IMR-90 (cell line): ENCODE measurements around the gene YPEL3. TPM values are rescaled to one million over a fixed set of nuclear protein-coding genes. Genes with fewer than 3 reads are reported as not detected.

Source experiments
- ATAC-seq: fragments of 200-7000 bp; cut with Tn5 transposase; 2 replicates; pipeline ENCODE4 v1.9.1; 2020; ENCODE audit warnings: low read depth, mild to moderate bottlenecking, moderate library complexity
- BruUV-seq: library from RNA; stranded (reverse); fragments of 400-500 nt; replicated peaks from 2 replicates; lab custom pipeline; 2021; lab: Mats Ljungman, UMichigan
- CTCF ChIA-PET: fragments of 300-600 bp; formaldehyde crosslinking; extraction: SDS; loops from one replicate; lab custom pipeline; 2021; ENCODE audit warnings: antibody characterized with exemption; lab: Yijun Ruan, JAX
- POLR2A ChIA-PET: fragments of 300-600 bp; sonication (Branson Sonifier 250); formaldehyde crosslinking; loops from one replicate; lab custom pipeline; 2022; ENCODE audit warnings: antibody characterized with exemption; ENCODE audit not compliant: unreplicated experiment; lab: Charles Lee
- DNase-seq: peaks from one replicate; pipeline ENCODE4 v3.0.0; 2013
- H2AFZ ChIP-seq: replicated peaks from 2 replicates; pipeline ENCODE3; 2013; ENCODE audit warnings: low read length, mild to moderate bottlenecking; ENCODE audit not compliant: poor library complexity
- H2AK5ac ChIP-seq: 2 replicates; pipeline ENCODE4 v1.6.1; 2013; ENCODE audit warnings: low read depth, low read length, inconsistent platforms
- H2AK9ac ChIP-seq: replicated peaks from 2 replicates; pipeline ENCODE3; 2013; ENCODE audit warnings: mild to moderate bottlenecking, low read depth, low read length, moderate library complexity; ENCODE audit not compliant: poor library complexity
- H2BK120ac ChIP-seq: 2 replicates; pipeline ENCODE4 v1.6.1; 2013; ENCODE audit warnings: low read depth, low read length, inconsistent platforms
- H2BK15ac ChIP-seq: 3 replicates; pipeline ENCODE4 v1.6.1; 2013; ENCODE audit warnings: low read depth, low read length, inconsistent platforms
- H2BK20ac ChIP-seq: 2 replicates; pipeline ENCODE4 v1.6.1; 2013; ENCODE audit warnings: low read depth, mild to moderate bottlenecking, inconsistent platforms, low read length, moderate library complexity
- H2BK5ac ChIP-seq: 2 replicates; pipeline ENCODE4 v1.6.1; 2013; ENCODE audit warnings: mild to moderate bottlenecking, low read depth, low read length, inconsistent platforms; ENCODE audit not compliant: poor library complexity, severe bottlenecking
- H3K14ac ChIP-seq: replicated peaks from 2 replicates; pipeline ENCODE4 v1.6.1; 2013; ENCODE audit warnings: low read depth, low read length, inconsistent platforms
- H3K18ac ChIP-seq: 2 replicates; pipeline ENCODE4 v1.6.1; 2013; ENCODE audit warnings: low read depth, low read length, control low read depth
- H3K23ac ChIP-seq: 2 replicates; pipeline ENCODE4 v1.6.1; 2013; ENCODE audit warnings: low read depth, low read length, inconsistent platforms
- H3K27ac ChIP-seq: 2 replicates; pipeline ENCODE4 v1.5.1; 2013; ENCODE audit warnings: mild to moderate bottlenecking, control low read depth, low read length; ENCODE audit not compliant: insufficient read depth
- H3K27me3 ChIP-seq: 2 replicates; pipeline ENCODE4 v1.6.1; 2013; ENCODE audit warnings: low read length; ENCODE audit not compliant: control insufficient read depth, insufficient read depth
- H3K36me3 ChIP-seq: 2 replicates; pipeline ENCODE4 v1.6.1; 2013; ENCODE audit warnings: low read length, mixed read lengths; ENCODE audit not compliant: control insufficient read depth, insufficient read depth
- H3K4ac ChIP-seq: 2 replicates; pipeline ENCODE4 v1.6.1; 2013; ENCODE audit warnings: low read depth, low read length, inconsistent platforms
- H3K4me1 ChIP-seq: 2 replicates; pipeline ENCODE4 v1.6.1; 2013; ENCODE audit warnings: low read length, mixed read lengths; ENCODE audit not compliant: control insufficient read depth, insufficient read depth
- H3K4me2 ChIP-seq: 2 replicates; pipeline ENCODE4 v1.6.1; 2013; ENCODE audit warnings: low read depth, mild to moderate bottlenecking, control low read depth, low read length, moderate library complexity
- H3K4me3 ChIP-seq: 2 replicates; pipeline ENCODE4 v1.5.1; 2013; ENCODE audit warnings: low read depth, mild to moderate bottlenecking, control low read depth, low read length, moderate library complexity; ENCODE audit not compliant: insufficient read depth
- H3K56ac ChIP-seq: 2 replicates; pipeline ENCODE4 v1.6.1; 2013; ENCODE audit warnings: low read length, inconsistent platforms; ENCODE audit not compliant: insufficient read depth; ENCODE audit errors: extremely low read depth
- H3K79me1 ChIP-seq, 2 experiments: 2 replicates each; pipeline ENCODE4 v1.6.1; 2013; ENCODE audit warnings: low read length in 2 of 2, inconsistent platforms in 1 of 2, low read depth in 1 of 2
- H3K9ac ChIP-seq: 2 replicates; pipeline ENCODE4 v1.6.1; 2013; ENCODE audit warnings: low read depth, low read length, control low read depth
- H3K9me1 ChIP-seq: 2 replicates; pipeline ENCODE4 v1.6.1; 2013; ENCODE audit warnings: low read length, inconsistent platforms; ENCODE audit not compliant: insufficient read depth
- H3K9me3 ChIP-seq: 2 replicates; pipeline ENCODE4 v1.6.1; 2013; ENCODE audit warnings: low read length; ENCODE audit not compliant: control insufficient read depth, insufficient read depth
- H4K20me1 ChIP-seq: 2 replicates; pipeline ENCODE4 v1.6.1; 2013; ENCODE audit warnings: low read length, inconsistent platforms; ENCODE audit not compliant: insufficient read depth
- H4K5ac ChIP-seq: 2 replicates; pipeline ENCODE4 v1.6.1; 2013; ENCODE audit warnings: mild to moderate bottlenecking, low read depth, low read length, control low read depth
- H4K8ac ChIP-seq, 2 experiments: 2 replicates each; pipeline ENCODE4 v1.6.1; 2013; ENCODE audit warnings: low read depth in 2 of 2, low read length in 2 of 2, control low read depth in 1 of 2, inconsistent platforms in 1 of 2
- H4K91ac ChIP-seq: 2 replicates; pipeline ENCODE4 v1.6.1; 2013; ENCODE audit warnings: low read depth, low read length, inconsistent platforms; ENCODE audit not compliant: insufficient read depth
- CHD1 ChIP-seq: IDR thresholded peaks from 2 replicates; pipeline ENCODE4 v1.6.1; 2012; ENCODE audit warnings: low read depth, low read length, improper control_type of control experiment
- MXI1 ChIP-seq: IDR thresholded peaks from 2 replicates; pipeline ENCODE4 v1.6.1; 2012; ENCODE audit warnings: low read depth, mild to moderate bottlenecking, low read length, moderate library complexity, borderline replicate concordance
- RAD21 ChIP-seq: IDR thresholded peaks from 2 replicates; pipeline ENCODE4 v1.6.1; 2012; ENCODE audit warnings: low read length, improper control_type of control experiment
- WGBS, 2 experiments: methylation state at CpG; one replicate each; pipeline versions ENCODE4 v1.1.5 to v1.1.7; 2013; ENCODE audit warnings: missing lambda C conversion rate in 2 of 2; ENCODE audit not compliant: insufficient read length in 1 of 2; ENCODE audit errors: extremely low coverage in 2 of 2; 5-methylcytosine and 5-hydroxymethylcytosine counted together
- dilution Hi-C: fragments of 300-500 bp; cut with HindIII; formaldehyde crosslinking; loops from one replicate; pipeline ENCODE4 v1.14.3; 2018; ENCODE audit warnings: low sequenced_read_pairs; ENCODE audit not compliant: unreplicated experiment
- in situ Hi-C: fragments of 300-500 bp; cut with MboI; formaldehyde crosslinking; loops from 3 replicates; pipeline ENCODE4 v1.14.3; 2019; ENCODE audit warnings: low sequenced_read_pairs, inconsistent platforms, mixed read lengths
- intact Hi-C: fragments of 100-400 bp; cut with micrococcal nuclease; formaldehyde crosslinking; loops from 2 replicates; pipeline ENCODE4 v1.10.0; 2022
- polyA plus RNA-seq, 3 experiments: library from polyadenylated mRNA; depleted of rRNA; stranded (reverse); fragments of >200 nt; gene quantifications; 2 replicates each; pipeline ENCODE4 v1.2.3, GENCODE V29; 2012; ENCODE audit warnings: low replicate concordance in 1 of 3
- total RNA-seq: library from RNA; depleted of rRNA; stranded (reverse); fragments of >200 nt; gene quantifications from 2 replicates; pipeline ENCODE4 v1.2.3, GENCODE V29; 2012
- TF ChIP-seq, protein P1 (sequence below): conservative IDR thresholded peaks from 2 replicates; pipeline ENCODE4 v1.5.1; 2012; ENCODE audit warnings: mild to moderate bottlenecking, low read depth, low read length, improper control_type of control experiment
- TF ChIP-seq, protein P2 (sequence below): fragments of 150-350 bp; IDR thresholded peaks from 2 replicates; pipeline ENCODE4 v1.6.1; 2017; ENCODE audit warnings: mild to moderate bottlenecking, antibody characterized with exemption, low read length, low read depth
- TF ChIP-seq, protein P3 (sequence below): fragments of 150-350 bp; IDR thresholded peaks from 2 replicates; pipeline ENCODE4 v1.6.1; 2016; ENCODE audit warnings: low read depth, mild to moderate bottlenecking, low read length, moderate library complexity, borderline replicate concordance

Gene YPEL3
- total and polyA plus RNA-seq, 2 of the 4 experiments (the other 2 are of a cell fraction) = 1.1 to 25.6 TPM

DNA sequence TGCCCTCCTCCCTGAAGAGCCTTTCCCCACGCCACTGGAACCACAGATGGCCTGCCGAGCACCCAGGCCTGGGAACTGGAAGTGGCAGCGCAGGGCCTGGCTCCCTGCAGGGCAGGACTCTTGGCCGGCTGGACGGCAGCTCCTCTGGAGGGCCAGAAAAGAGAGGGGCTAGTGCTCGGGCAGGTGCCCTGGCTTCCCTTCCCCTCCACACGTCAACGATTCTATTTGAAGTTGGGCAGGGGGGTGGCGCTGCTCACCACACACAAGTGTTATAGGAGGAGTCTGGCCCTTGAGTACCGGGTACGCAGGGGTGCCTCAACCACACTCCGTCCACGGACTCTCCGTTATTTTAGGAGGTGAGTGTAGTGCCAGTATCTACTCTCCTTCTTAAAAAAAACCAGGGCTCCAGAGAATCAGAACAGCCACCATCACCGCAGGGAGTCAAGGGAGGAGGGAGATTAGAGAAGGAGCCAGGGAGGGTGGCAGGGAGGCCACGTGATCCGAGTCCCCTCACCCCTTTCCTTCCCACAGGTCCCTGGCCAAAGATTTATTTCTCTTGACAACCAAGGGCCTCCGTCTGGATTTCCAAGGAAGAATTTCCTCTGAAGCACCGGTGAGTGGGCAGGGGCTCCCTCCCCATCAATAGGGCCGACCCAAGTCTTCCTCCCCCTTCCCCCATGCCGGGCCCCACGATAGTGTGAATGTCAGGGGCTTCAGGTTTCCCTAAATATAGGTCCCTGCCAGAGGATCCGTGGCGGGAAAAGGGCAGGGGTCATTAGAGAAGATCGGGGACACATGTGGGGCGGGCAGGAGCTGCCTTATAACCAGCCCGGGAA is 31.9 kb downstream of the YPEL3 start:
- intact Hi-C loops = no loop called here
- peak; percentile 37 for DNase-seq

More for the DNA sequence above, 31.9 kb downstream of the YPEL3 start:
- peaks cover 21% of the 10 kb centered on the region for H3K9me1 ChIP-seq
- peak overlapping the region; percentile 99 for H2BK5ac ChIP-seq
- ATAC-seq = no peak
- H2BK20ac ChIP-seq = 0 out of 2 replicates have a peak overlapping the region, but pooled peaks have one; percentile 62
- H2BK120ac ChIP-seq = peak overlapping the region; percentile 98
- peak overlapping the region; percentile 100 for H3K4ac ChIP-seq
- H3K36me3 ChIP-seq = peaks cover 26% of the 10 kb centered on the region
- peak overlapping the region; percentile 99 for H4K91ac ChIP-seq
- peak overlapping the region; percentile 92 for H3K9ac ChIP-seq
- H4K8ac ChIP-seq = peak overlapping the region; percentile 86 to 99
- H2AK5ac ChIP-seq = peak overlapping the region; percentile 98
- peak overlapping the region; percentile 93 for H3K4me2 ChIP-seq
- H3K9me3 ChIP-seq = no peaks in the 10 kb centered on the region
- peak overlapping the region; percentile 94 for H3K56ac ChIP-seq
- peak overlapping the region; percentile 100 for H3K14ac ChIP-seq
- peak overlapping the region; percentile 89 for H2AFZ ChIP-seq
- peak overlapping the region; percentile 93 for H3K18ac ChIP-seq
- H3K27me3 ChIP-seq = no peaks in the 10 kb centered on the region
- H4K5ac ChIP-seq = peak overlapping the region; percentile 98
- peak overlapping the region; percentile 99 for H3K23ac ChIP-seq
- H3K27ac ChIP-seq = peak overlapping the region; percentile 97
- no TSS peak for BruUV-seq
- H3K4me1 ChIP-seq = peaks cover 30% of the 10 kb centered on the region
- H2BK15ac ChIP-seq = peak overlapping the region; percentile 16; the same call in 2 of the 3 replicates
- dilution Hi-C loops (no loop called here), in situ Hi-C loops (no loop called here)
- peaks cover 35% of the 10 kb centered on the region for H4K20me1 ChIP-seq
- CTCF ChIA-PET = interaction anchor here (1.0 kb wide), 1 partner anchor 9 kb away, joined by 3 read pairs; no protein-coding TSS in a partner anchor
- H3K4me3 ChIP-seq = peak overlapping the region; percentile 57
- no CpG with 5 or more reads among the region's 27 CpGs for WGBS, 2 experiments
- peaks cover 20 to 42% of the 10 kb centered on the region in 2 experiments; a peak in 3 of 4 replicates for H3K79me1 ChIP-seq
- peak overlapping the region; percentile 100 for H2AK9ac ChIP-seq
- POLR2A ChIA-PET = interaction anchor here (0.6 kb wide), 1 partner anchor 12 kb away, joined by 5 read pairs; no protein-coding TSS in a partner anchor
- TF ChIP-seq, protein P1, sequence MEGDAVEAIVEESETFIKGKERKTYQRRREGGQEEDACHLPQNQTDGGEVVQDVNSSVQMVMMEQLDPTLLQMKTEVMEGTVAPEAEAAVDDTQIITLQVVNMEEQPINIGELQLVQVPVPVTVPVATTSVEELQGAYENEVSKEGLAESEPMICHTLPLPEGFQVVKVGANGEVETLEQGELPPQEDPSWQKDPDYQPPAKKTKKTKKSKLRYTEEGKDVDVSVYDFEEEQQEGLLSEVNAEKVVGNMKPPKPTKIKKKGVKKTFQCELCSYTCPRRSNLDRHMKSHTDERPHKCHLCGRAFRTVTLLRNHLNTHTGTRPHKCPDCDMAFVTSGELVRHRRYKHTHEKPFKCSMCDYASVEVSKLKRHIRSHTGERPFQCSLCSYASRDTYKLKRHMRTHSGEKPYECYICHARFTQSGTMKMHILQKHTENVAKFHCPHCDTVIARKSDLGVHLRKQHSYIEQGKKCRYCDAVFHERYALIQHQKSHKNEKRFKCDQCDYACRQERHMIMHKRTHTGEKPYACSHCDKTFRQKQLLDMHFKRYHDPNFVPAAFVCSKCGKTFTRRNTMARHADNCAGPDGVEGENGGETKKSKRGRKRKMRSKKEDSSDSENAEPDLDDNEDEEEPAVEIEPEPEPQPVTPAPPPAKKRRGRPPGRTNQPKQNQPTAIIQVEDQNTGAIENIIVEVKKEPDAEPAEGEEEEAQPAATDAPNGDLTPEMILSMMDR = peak; percentile 22; the same call in 1 of the 2 replicates
- TF ChIP-seq, protein P2, sequence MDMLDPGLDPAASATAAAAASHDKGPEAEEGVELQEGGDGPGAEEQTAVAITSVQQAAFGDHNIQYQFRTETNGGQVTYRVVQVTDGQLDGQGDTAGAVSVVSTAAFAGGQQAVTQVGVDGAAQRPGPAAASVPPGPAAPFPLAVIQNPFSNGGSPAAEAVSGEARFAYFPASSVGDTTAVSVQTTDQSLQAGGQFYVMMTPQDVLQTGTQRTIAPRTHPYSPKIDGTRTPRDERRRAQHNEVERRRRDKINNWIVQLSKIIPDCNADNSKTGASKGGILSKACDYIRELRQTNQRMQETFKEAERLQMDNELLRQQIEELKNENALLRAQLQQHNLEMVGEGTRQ = peak; percentile 81
- TF ChIP-seq, protein P3, sequence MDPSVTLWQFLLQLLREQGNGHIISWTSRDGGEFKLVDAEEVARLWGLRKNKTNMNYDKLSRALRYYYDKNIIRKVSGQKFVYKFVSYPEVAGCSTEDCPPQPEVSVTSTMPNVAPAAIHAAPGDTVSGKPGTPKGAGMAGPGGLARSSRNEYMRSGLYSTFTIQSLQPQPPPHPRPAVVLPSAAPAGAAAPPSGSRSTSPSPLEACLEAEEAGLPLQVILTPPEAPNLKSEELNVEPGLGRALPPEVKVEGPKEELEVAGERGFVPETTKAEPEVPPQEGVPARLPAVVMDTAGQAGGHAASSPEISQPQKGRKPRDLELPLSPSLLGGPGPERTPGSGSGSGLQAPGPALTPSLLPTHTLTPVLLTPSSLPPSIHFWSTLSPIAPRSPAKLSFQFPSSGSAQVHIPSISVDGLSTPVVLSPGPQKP = no peak
- TF ChIP-seq CHD1 (no peak), RAD21 (peak; percentile 27; the same call in 1 of the 2 replicates), MXI1 (peak; percentile 30; the same call in 1 of the 2 replicates)
